ENCODE data around the gene TOR2A.

The TOR2A gene

GRCh38 chr9:127708952-127709587, 26.0 kb downstream of the TOR2A start:
- no peak overlapping the region for H3K4me3 ChIP-seq (ENCODE audit: low read length)
- H3K27ac ChIP-seq (ENCODE audit: low read depth, low read length): no peak overlapping the region
- H3K27me3 ChIP-seq (ENCODE audit: control insufficient read depth, insufficient read depth, low read length): no peaks in the 10 kb centered on the region
- no peak overlapping the region for H3K9ac ChIP-seq (ENCODE audit: low read length)
- no peaks in the 10 kb centered on the region for H3K4me1 ChIP-seq (ENCODE audit: control insufficient read depth, insufficient read depth, low read length)
- no peaks in the 10 kb centered on the region for H3K36me3 ChIP-seq (ENCODE audit: control insufficient read depth, insufficient read depth, low read length)

GRCh38 chr9:127707766-127708165, 27.3 kb downstream of the TOR2A start:
- no peaks in the 10 kb centered on the region for H3K36me3 ChIP-seq (ENCODE audit: control insufficient read depth, insufficient read depth, low read length)
- H3K9ac ChIP-seq (ENCODE audit: low read length): no peak overlapping the region
- H3K4me3 ChIP-seq (ENCODE audit: low read length): no peak overlapping the region
- no peaks in the 10 kb centered on the region for H3K4me1 ChIP-seq (ENCODE audit: control insufficient read depth, insufficient read depth, low read length)
- H3K27me3 ChIP-seq (ENCODE audit: control insufficient read depth, insufficient read depth, low read length): no peaks in the 10 kb centered on the region
- H3K27ac ChIP-seq (ENCODE audit: low read depth, low read length): no peak overlapping the region

- H3K4me3 ChIP-seq (ENCODE audit: low read length): no peak within 1 kb of the TSS
- H3K36me3 ChIP-seq (ENCODE audit: control insufficient read depth, insufficient read depth, low read length): no peaks in the 10 kb centered on the region
- no peaks in the 10 kb centered on the region for H3K27me3 ChIP-seq (ENCODE audit: control insufficient read depth, insufficient read depth, low read length)
- no peak within 1 kb of the TSS for H3K9ac ChIP-seq (ENCODE audit: low read length)
- H3K4me1 ChIP-seq (ENCODE audit: control insufficient read depth, insufficient read depth, low read length): no peaks in the 10 kb centered on the region
- H3K27ac ChIP-seq (ENCODE audit: low read depth, low read length): no peak within 1 kb of the TSS
These were observed 28.3 kb downstream of the TOR2A start, which contains the start of gene CFAP157 for GRCh38 chr9:127706836-127707241. CFAP157 (plus strand) TSS chr9:127706988; CDS start chr9:127707032, 44 bp downstream.

DNA sequence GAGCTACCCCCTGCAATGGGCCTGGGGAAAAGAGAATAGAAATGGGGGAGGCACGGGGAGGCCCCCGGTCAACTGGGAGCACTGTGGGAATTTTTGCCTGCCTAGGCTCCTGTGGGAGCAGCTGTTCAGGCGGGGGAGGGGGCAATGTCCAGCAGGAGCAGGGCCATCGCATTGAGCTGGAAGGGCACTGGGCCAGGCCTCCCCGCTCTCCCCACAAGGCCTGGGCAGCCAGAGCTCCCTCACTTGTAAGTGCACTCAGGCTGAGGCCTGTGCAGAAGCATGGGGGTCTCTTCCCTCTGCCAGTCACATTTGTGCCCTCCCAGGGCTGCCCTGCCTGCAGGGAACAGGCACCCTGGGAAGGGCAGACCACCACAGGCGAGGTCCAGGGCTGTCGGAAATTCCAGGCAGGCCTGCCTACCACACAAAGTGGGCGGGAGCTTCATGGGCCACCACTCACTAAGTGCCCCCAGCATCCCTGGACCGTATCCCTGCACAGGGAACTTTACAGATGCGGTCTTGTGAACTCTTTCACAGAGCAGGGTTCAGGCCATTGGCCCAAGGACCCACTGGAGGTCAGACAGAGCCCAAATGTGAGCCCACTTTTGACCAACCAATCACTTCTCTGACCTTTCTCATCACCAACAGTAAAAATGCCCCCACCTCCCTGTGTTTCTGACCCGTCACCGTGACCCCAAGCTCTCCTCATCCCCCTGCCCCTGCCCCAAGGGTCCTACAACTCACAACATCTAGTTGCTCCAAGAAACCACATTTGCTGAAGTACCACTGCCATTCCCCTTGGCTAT, 29.3 kb downstream of the TOR2A start:
- Histone ChIP-seq H3K27ac (ENCODE audit: low read depth, low read length) (no peak overlapping the region), H3K4me1 (ENCODE audit: control insufficient read depth, insufficient read depth, low read length) (no peaks in the 10 kb centered on the region), H3K9ac (ENCODE audit: low read length) (no peak overlapping the region), H3K4me3 (ENCODE audit: low read length) (no peak overlapping the region), H3K36me3 (ENCODE audit: control insufficient read depth, insufficient read depth, low read length) (no peaks in the 10 kb centered on the region), H3K27me3 (ENCODE audit: control insufficient read depth, insufficient read depth, low read length) (no peaks in the 10 kb centered on the region)

DNA sequence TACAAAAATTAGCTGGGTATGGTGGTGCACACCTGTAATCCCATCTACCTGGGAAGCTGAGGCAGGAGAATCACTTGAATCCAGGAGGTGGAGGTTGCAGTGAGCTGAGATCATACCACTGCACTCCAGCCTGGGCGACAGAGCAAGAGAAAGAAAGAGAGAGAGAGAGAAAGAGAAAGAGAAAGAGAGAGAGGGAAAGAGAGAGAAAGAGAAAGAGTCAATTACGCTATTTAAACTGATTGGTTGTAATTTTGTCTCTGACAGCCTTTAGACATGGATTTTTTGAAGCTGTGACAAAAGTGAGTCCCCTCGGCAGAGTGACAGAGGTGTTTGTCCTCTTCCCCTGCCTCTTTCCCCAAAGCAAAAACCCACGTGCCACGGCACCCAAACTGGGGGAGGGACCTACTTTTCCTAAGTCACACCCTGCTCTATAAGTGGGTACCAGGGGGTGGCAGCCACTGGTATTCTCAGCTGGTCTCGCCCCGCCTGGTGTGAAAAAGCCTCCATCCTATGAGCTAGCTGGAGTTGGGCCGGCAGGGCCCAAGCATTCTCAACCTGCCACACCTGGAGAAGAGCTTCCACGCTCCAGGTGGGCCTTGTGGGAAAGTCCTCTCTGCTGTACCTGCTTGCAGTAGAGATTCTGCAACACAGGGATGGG, 31.7 kb downstream of the TOR2A start:
- Histone ChIP-seq H3K27me3 (ENCODE audit: control insufficient read depth, insufficient read depth, low read length) (no peaks in the 10 kb centered on the region), H3K4me1 (ENCODE audit: control insufficient read depth, insufficient read depth, low read length) (no peaks in the 10 kb centered on the region), H3K27ac (ENCODE audit: low read depth, low read length) (no peak overlapping the region), H3K36me3 (ENCODE audit: control insufficient read depth, insufficient read depth, low read length) (no peaks in the 10 kb centered on the region), H3K4me3 (ENCODE audit: low read length) (no peak overlapping the region), H3K9ac (ENCODE audit: low read length) (no peak overlapping the region)

DNA sequence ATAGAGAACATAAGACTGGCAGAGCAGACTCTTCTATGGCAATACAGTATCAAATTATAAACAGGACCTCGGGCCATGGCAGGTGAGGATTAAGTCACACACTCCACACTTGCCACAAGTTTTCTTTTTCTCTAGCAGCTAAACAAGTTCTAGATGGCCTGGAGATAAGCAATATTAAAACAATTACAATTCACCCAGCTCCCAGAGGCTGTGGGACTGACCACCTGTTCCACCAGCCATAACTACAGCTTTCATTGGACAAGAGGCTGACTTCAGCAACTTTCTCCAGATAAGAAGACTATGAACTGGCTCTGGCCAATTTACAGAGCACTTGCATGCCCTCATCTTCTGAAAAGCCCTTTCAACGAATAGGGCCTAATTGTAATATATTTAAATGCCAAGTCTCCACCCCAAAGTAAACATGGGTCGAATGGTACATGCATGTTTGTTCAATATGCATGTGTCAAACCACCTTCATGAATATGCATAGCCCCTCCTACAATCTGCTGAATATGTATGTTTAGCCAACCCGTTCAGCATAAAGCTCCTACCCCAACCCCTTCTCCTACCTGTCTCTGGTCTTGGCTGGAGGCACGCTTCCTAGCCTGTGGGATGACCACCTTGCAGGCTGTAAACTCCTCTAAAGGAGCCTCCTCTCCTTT, 34.4 kb downstream of the TOR2A start:
- H3K4me3 ChIP-seq (ENCODE audit: low read length): no peak overlapping the region
- no peaks in the 10 kb centered on the region for H3K4me1 ChIP-seq (ENCODE audit: control insufficient read depth, insufficient read depth, low read length)
- H3K27ac ChIP-seq (ENCODE audit: low read depth, low read length): no peak overlapping the region
- no peaks in the 10 kb centered on the region for H3K27me3 ChIP-seq (ENCODE audit: control insufficient read depth, insufficient read depth, low read length)
- H3K36me3 ChIP-seq (ENCODE audit: control insufficient read depth, insufficient read depth, low read length): no peaks in the 10 kb centered on the region
- no peak overlapping the region for H3K9ac ChIP-seq (ENCODE audit: low read length)

- Histone ChIP-seq H3K9ac (ENCODE audit: low read length) (no peak overlapping the region), H3K27ac (ENCODE audit: low read depth, low read length) (no peak overlapping the region), H3K27me3 (ENCODE audit: control insufficient read depth, insufficient read depth, low read length) (no peaks in the 10 kb centered on the region), H3K4me3 (ENCODE audit: low read length) (no peak overlapping the region), H3K36me3 (ENCODE audit: control insufficient read depth, insufficient read depth, low read length) (no peaks in the 10 kb centered on the region), H3K4me1 (ENCODE audit: control insufficient read depth, insufficient read depth, low read length) (no peaks in the 10 kb centered on the region)
These were observed 35.0 kb downstream of the TOR2A start for GRCh38 chr9:127700140-127700539.

GRCh38 chr9:127698985-127699670, 36.0 kb downstream of the TOR2A start:
- H3K27ac ChIP-seq (ENCODE audit: low read depth, low read length): peak overlapping the region; percentile 73
- no peaks in the 10 kb centered on the region for H3K36me3 ChIP-seq (ENCODE audit: control insufficient read depth, insufficient read depth, low read length)
- H3K9ac ChIP-seq (ENCODE audit: low read length): no peak overlapping the region
- no peaks in the 10 kb centered on the region for H3K4me1 ChIP-seq (ENCODE audit: control insufficient read depth, insufficient read depth, low read length)
- peak overlapping the region; percentile 45 for H3K4me3 ChIP-seq (ENCODE audit: low read length)
- no peaks in the 10 kb centered on the region for H3K27me3 ChIP-seq (ENCODE audit: control insufficient read depth, insufficient read depth, low read length)

DNA sequence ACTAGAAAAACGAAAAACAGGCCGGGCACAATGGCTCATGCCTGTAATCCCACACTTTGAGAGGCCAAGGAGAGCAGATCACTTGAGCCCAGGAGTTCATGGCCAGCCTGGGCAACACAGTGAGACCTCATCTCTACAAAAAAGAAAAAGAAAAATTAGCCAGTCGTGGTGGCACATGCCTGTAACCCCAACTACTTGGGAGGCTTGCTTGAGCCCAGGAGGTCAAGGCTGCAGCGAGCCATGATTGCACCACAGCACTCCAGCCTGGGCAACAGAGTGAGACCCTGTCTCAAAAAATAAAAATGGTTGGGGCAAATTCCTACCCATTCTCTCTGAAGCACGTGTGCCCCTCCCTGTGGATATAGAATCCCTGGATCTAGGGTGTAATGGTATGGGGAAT, 36.7 kb downstream of the TOR2A start:
- H3K27ac ChIP-seq (ENCODE audit: low read depth, low read length): no peak overlapping the region
- no peaks in the 10 kb centered on the region for H3K4me1 ChIP-seq (ENCODE audit: control insufficient read depth, insufficient read depth, low read length)
- no peaks in the 10 kb centered on the region for H3K36me3 ChIP-seq (ENCODE audit: control insufficient read depth, insufficient read depth, low read length)
- H3K9ac ChIP-seq (ENCODE audit: low read length): no peak overlapping the region
- H3K4me3 ChIP-seq (ENCODE audit: low read length): no peak overlapping the region
- H3K27me3 ChIP-seq (ENCODE audit: control insufficient read depth, insufficient read depth, low read length): no peaks in the 10 kb centered on the region

DNA sequence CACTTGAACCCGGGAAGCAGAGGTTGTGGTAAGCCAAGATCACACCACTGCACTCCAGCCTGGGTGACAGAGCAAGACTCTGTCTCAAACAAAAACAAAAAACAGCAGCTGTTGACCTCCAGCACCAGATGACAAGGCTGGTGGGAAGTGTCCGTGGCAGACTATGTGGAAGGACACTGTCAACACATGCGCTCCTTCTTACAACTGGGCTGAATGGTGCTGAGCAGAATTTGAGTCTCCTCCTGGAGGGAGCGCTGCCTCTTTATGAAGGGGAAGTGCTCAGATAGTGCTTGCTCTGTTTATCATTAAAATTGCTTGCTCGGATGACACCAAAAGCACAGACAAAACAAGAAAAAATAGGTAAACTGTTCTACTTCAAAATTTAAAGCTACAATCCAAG, 37.5 kb downstream of the TOR2A start:
- Histone ChIP-seq H3K4me1 (ENCODE audit: control insufficient read depth, insufficient read depth, low read length) (no peaks in the 10 kb centered on the region), H3K4me3 (ENCODE audit: low read length) (no peak overlapping the region), H3K9ac (ENCODE audit: low read length) (no peak overlapping the region), H3K36me3 (ENCODE audit: control insufficient read depth, insufficient read depth, low read length) (no peaks in the 10 kb centered on the region), H3K27me3 (ENCODE audit: control insufficient read depth, insufficient read depth, low read length) (no peaks in the 10 kb centered on the region), H3K27ac (ENCODE audit: low read depth, low read length) (no peak overlapping the region)

GRCh38 chr9:127694890-127695720, 40.0 kb downstream of the TOR2A start:
- no peaks in the 10 kb centered on the region for H3K27me3 ChIP-seq (ENCODE audit: control insufficient read depth, insufficient read depth, low read length)
- no peaks in the 10 kb centered on the region for H3K4me1 ChIP-seq (ENCODE audit: control insufficient read depth, insufficient read depth, low read length)
- no peak overlapping the region for H3K9ac ChIP-seq (ENCODE audit: low read length)
- no peak overlapping the region for H3K4me3 ChIP-seq (ENCODE audit: low read length)
- no peak overlapping the region for H3K27ac ChIP-seq (ENCODE audit: low read depth, low read length)
- no peaks in the 10 kb centered on the region for H3K36me3 ChIP-seq (ENCODE audit: control insufficient read depth, insufficient read depth, low read length)

Data from rectal smooth muscle tissue (tissue), 1 donor.